Hepatic stellate cell (primary cell): ENCODE measurements around the gene ICOS.
"Not testable (repeated sequence)": the region's sequence is repeated elsewhere in the genome, so short reads cannot be mapped to it uniquely, and the experiment has no call there.

ENCODE experiments used
- DNase-seq: peaks from one replicate; pipeline ENCODE4 v3.0.0; 2011; ENCODE audit warnings: low spot score

Gene ICOS

GRCh38 chr2:203975912-203976311 is 39.3 kb downstream of the ICOS start:
- no peak for DNase-seq

GRCh38 chr2:203982276-203982675 is 45.7 kb downstream of the ICOS start:
- no peak for DNase-seq

GRCh38 chr2:203983064-203983715 is 46.6 kb downstream of the ICOS start:
- no peak for DNase-seq

- DNase-seq: not testable (repeated sequence)
Observed at GRCh38 chr2:203985978-203986377, 49.4 kb downstream of the ICOS start.

GRCh38 chr2:203987959-203988358 is 51.4 kb downstream of the ICOS start:
- no peak for DNase-seq

- no peak for DNase-seq
Observed at GRCh38 chr2:203988500-203989260, 52.1 kb downstream of the ICOS start.

GRCh38 chr2:203989521-203989920 is 53.0 kb downstream of the ICOS start:
- DNase-seq: no peak

- DNase-seq: no peak
Observed at GRCh38 chr2:203992509-203992908, 55.9 kb downstream of the ICOS start.

- no peak for DNase-seq
Observed at GRCh38 chr2:203993011-203993410, 56.4 kb downstream of the ICOS start.

- DNase-seq: no peak
Observed at GRCh38 chr2:203993560-203993959, 57.0 kb downstream of the ICOS start.

- no peak for DNase-seq
Observed at GRCh38 chr2:203994735-203995134, 58.2 kb downstream of the ICOS start.

GRCh38 chr2:203996692-203997091 is 60.1 kb downstream of the ICOS start:
- DNase-seq: no peak

- no peak for DNase-seq
Observed at GRCh38 chr2:203997481-203997880, 60.9 kb downstream of the ICOS start.

- DNase-seq: no peak
Observed at GRCh38 chr2:203997980-203998809, 61.6 kb downstream of the ICOS start.

- DNase-seq: no peak
Observed at GRCh38 chr2:203999835-204000234, 63.3 kb downstream of the ICOS start.

- DNase-seq: no peak
Observed at GRCh38 chr2:204000446-204000845, 63.9 kb downstream of the ICOS start.

GRCh38 chr2:204003276-204003990 is 66.9 kb downstream of the ICOS start:
- DNase-seq: no peak

- no peak for DNase-seq
Observed at GRCh38 chr2:204004912-204005311, 68.3 kb downstream of the ICOS start.

- no peak for DNase-seq
Observed at GRCh38 chr2:204005940-204006721, 69.6 kb downstream of the ICOS start.

GRCh38 chr2:204008352-204008751 is 71.8 kb downstream of the ICOS start:
- DNase-seq: no peak
